GM12864 (cell line): Measurements from ENCODE around the gene TMEM88.

Experiments
- DNase-seq: peaks from one replicate; pipeline ENCODE4 v3.0.0-alpha.2; 2011; ENCODE audit warnings: low read depth
- H3K4me3 ChIP-seq: 2 replicates; pipeline ENCODE4 v1.5.1; 2011; ENCODE audit warnings: mild to moderate bottlenecking, low read depth, low read length, control low read depth
- CTCF ChIP-seq: IDR thresholded peaks from 2 replicates; pipeline ENCODE4 v1.5.1; 2011; ENCODE audit warnings: low read depth, mild to moderate bottlenecking, moderate library complexity, low read length, control low read depth, inconsistent platforms; ENCODE audit errors: missing control alignments

TMEM88 gene

DNA sequence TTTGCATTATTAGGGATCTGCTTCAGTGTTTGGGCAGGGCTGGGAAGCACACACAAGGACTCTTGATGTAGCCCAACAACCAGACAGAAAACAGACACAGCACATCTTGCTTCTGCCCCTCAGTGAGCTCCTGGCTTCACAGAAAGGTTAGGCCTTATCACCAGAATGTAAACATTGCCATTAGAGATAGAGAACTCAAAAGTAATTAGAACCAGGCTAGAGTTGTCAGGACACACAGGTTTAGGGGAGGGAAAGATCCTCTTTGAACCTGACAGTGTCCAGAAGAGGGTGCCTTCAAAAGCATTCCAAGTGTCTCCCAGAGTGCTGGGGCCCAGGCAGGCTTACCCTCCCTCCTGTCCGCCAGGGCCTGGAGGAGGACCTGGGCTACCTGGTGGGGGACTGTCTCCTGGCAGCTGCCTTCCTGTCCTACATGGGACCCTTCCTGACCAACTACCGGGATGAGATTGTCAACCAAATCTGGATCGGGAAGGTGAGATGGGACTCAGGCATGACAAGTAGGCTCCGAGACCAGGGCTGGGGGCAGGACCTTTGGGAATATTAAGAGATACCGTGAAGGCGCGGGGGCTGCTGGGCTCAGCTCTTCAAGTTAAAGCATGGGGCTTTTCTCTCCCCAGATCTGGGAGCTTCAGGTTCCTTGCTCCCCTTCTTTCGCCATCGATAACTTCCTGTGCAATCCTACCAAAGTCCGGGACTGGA is 37.8 kb upstream of the TMEM88 start:
- H3K4me3 ChIP-seq, result no peak overlapping the region
- TF ChIP-seq CTCF, result no peak
- no peak for DNase-seq

DNA sequence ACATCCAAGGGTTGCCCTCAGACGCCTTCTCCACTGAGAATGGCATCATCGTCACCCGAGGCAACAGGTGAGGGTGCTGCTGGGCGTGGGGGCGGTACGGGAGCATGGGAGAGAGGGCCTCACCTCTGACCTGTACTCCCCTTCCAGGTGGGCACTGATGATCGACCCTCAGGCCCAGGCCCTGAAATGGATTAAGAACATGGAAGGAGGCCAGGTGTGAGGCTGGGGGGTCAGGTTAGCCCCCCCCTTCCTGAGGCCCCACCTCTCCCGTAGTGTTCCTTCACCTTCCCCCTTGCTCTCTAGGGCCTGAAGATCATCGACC is 37.3 kb upstream of the TMEM88 start:
- DNase-seq, result no peak
- no peak overlapping the region for H3K4me3 ChIP-seq
- TF ChIP-seq CTCF, result no peak

DNA sequence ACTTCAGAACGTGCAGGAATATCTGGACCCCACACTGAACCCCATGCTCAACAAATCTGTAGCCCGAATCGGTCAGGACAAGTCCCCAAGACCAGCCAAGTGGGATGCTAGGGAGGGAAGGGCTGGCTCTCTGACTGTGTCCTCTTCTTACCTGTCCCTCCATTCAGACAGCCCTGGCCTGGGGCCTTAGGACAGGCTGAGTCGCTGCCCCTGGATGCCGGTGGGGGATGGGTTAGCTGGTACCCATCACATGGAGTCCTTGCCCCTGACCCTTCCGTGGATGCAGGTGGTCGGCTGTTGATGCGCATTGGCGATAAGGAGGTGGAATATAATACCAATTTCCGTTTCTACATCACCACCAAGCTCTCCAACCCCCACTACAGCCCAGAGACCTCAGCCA is 36.8 kb upstream of the TMEM88 start:
- no peak for TF ChIP-seq CTCF
- no peak overlapping the region for H3K4me3 ChIP-seq
- no peak for DNase-seq

- TF ChIP-seq CTCF, result no peak
- H3K4me3 ChIP-seq, result no peak overlapping the region
- no peak for DNase-seq
Observed at GRCh38 chr17:7818746-7819645, 35.9 kb upstream of the TMEM88 start.

DNA sequence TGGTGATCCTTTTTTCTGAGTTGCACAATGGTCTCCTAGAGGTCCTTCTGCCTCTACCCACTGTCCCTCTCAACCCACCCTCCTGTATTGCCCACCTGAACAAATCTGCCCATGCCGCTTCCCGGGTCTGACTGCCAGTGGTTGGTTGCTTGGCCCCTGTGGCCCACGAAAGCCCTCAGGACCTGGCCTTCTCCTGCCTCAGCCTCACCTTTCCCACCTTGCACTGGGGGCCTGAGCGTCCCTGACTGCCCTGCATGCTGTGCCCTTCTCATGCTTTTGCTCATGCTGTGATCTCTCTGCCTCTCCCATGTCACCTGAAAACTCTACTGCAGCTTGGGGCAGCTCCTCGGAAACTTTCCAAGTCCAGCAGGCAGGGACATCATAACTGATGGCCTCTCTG is 34.6 kb upstream of the TMEM88 start:
- no peak for DNase-seq
- no peak overlapping the region for H3K4me3 ChIP-seq
- no peak for TF ChIP-seq CTCF

DNA sequence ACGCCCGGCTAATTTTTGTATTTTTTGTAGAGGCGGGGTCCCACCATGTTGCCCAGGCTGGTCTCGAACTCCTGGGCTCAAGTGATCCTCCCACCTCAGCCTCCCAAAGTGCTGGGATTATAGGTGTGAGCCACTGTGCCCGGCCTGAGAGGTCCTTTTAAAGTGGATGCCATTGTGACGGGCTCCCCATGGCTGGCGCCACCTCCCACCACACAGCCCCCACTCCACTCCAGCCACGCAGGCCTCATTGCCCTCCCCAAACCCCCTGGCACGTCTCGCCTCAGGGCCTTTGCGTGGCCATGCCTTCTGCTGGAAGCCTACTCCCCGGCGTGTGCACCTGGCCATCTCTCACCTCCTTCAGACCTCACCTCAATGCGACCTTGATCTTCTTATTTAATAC is 32.7 kb upstream of the TMEM88 start:
- H3K4me3 ChIP-seq, result no peak overlapping the region
- TF ChIP-seq CTCF, result no peak
- no peak for DNase-seq
